Adrenal gland (tissue), 12 donors: ENCODE results near the gene IFITM2. TPM values are rescaled to one million over a fixed set of nuclear protein-coding genes. Genes with fewer than 3 reads are reported as not detected.

Experiments used
- DNase-seq, 7 donors: peaks; one replicate each; pipeline ENCODE4 v3.0.0-alpha.2; 2019 to 2020
- H3K27ac ChIP-seq, 5 donors: fragments of 200-600 bp; sonication (generic) in 4 of 5; 1 replicate in 3 of 5; 2 replicates in 2 of 5; pipeline versions ENCODE4 v1.5.1 to v1.8.0; 2016 to 2020; ENCODE audit warnings: mild to moderate bottlenecking in 1 of 5
- H3K27me3 ChIP-seq: fragments of 200-600 bp; 2 replicates; pipeline ENCODE4 v1.8.0; 2021
- H3K36me3 ChIP-seq, 2 donors: fragments of 200-600 bp; replicated peaks in 1 of 2; 1 replicate in 1 of 2; 2 replicates in 1 of 2; pipeline versions ENCODE4 v1.5.1 to v1.8.0; 2018 to 2022
- H3K4me1 ChIP-seq, 2 donors: fragments of 200-600 bp; replicated peaks in 1 of 2; 1 replicate in 1 of 2; 2 replicates in 1 of 2; pipeline versions ENCODE4 v1.5.1 to v1.8.0; 2018 to 2021
- H3K4me3 ChIP-seq, 4 donors: fragments of 200-600 bp; sonication (generic) in 3 of 4; one replicate each; pipeline ENCODE4 v1.5.1; 2016 to 2018
- H3K9me3 ChIP-seq, 3 donors: fragments of 200-600 bp; sonication (generic) in 1 of 3; replicated peaks in 1 of 3; 1 replicate in 2 of 3; 2 replicates in 1 of 3; pipeline versions ENCODE4 v1.5.1 to v1.8.0; 2016 to 2021
- CTCF ChIP-seq, 6 experiments: fragments of 450-650 bp in 4 of 6; fragments of 200-600 bp in 2 of 6; sonication (generic) in 1 of 6; IDR thresholded peaks; 1 replicate in 5 of 6; 2 replicates in 1 of 6; pipeline versions ENCODE4 v1.5.1 to v1.8.0; 2016 to 2021; ENCODE audit warnings: antibody characterized with exemption in 6 of 6, mild to moderate bottlenecking in 2 of 6, moderate library complexity in 1 of 6
- POLR2A ChIP-seq, 2 donors: fragments of 450-650 bp; IDR thresholded peaks; one replicate each; pipeline ENCODE4 v1.6.1; 2017; ENCODE audit warnings: antibody characterized with exemption in 2 of 2, mild to moderate bottlenecking in 2 of 2, moderate library complexity in 1 of 2
- WGBS, 4 donors: extraction: QIAGEN DNeasy Blood & Tissue Kit in 2 of 4; methylation state at CpG; one replicate each; pipeline versions ENCODE4 v1.1.5 to v1.1.7; 2013 to 2017; 5-methylcytosine and 5-hydroxymethylcytosine counted together
- intact Hi-C, 2 donors: fragments of 100-400 bp; cut with DNase I; formaldehyde crosslinking; loops; one replicate each; pipeline versions ENCODE4 v1.14.1 to v1.15.0; 2022 to 2023
- polyA plus RNA-seq, 3 donors: library from polyadenylated mRNA; stranded (reverse); fragments of 200-250 nt in 2 of 3; fragments of 350-450 nt in 1 of 3; fragmentation: Illumina TruSeq in 1 of 3; extraction: RNeasy Lipid Tissue Mini Kit (QIAGEN cat#74804) in 1 of 3; gene quantifications; one replicate each; pipeline ENCODE4 v1.2.3, GENCODE V29; 2013 to 2014
- total RNA-seq, 9 donors: library from RNA; depleted of rRNA in 4 of 9; stranded (reverse); fragments of >200 nt in 4 of 9; fragments of 120-200 nt in 1 of 9; fragmentation: NEBNext Ultra II Directional in 1 of 9; extraction: Animal tissue kit (Norgen Biotek cat#: 25700) in 1 of 9; gene quantifications; one replicate each; pipeline versions ENCODE4 v1.1.0 to v1.2.4, GENCODE V29; 2013 to 2023
- donor health status: healthy with polysubstance abuse.
- donor health status: Bipolar disorder and iron deficiency.
- donor health status: DM: yes; HTN: yes; CAD: no.
- donor health status: DM: no; HTN: no; CAD: no.
- donor health status: DM: no; HTN: no; CAD: no.
- donor health status: DM: yes; HTN: yes; CAD: no.

The IFITM2 gene
- total and polyA plus RNA-seq, 12 donors = 30.7 to 835 (median 235) TPM

GRCh38 chr11:355581-356458 lies 48.2 kb downstream of the IFITM2 start:
- H3K4me3 ChIP-seq = peak overlapping the region in 2 of 4 donors; percentile 26 to 52
- H3K4me1 ChIP-seq = peaks cover 9 to 13% of the 10 kb centered on the region in 2 donors
- no peaks in the 10 kb centered on the region for H3K9me3 ChIP-seq
- 5 to 25% (median 9%) methylated on average over 12 to 74 of the region's 76 CpGs for WGBS, 4 donors
- TF ChIP-seq CTCF (IDR thresholded peaks at IDR 0.05) (no peak), POLR2A (IDR thresholded peaks at IDR 0.05) (peak; percentile 31 to 44)
- no peaks in the 10 kb centered on the region for H3K36me3 ChIP-seq
- peak overlapping the region; percentile 86 to 100 (median 92) for H3K27ac ChIP-seq
- peak; percentile 87 to 96 (median 91) for DNase-seq
- intact Hi-C loops = loop anchor here in 1 of 2 donors (5.0 kb wide), 1 partner anchor 49 kb away; the partner anchor contains the start of gene IFITM2
- no peaks in the 10 kb centered on the region for H3K27me3 ChIP-seq

- Histone ChIP-seq H3K27ac (no peak overlapping the region), H3K4me1 (peaks cover 9 to 13% of the 10 kb centered on the region in 2 donors), H3K27me3 (no peaks in the 10 kb centered on the region), H3K9me3 (no peaks in the 10 kb centered on the region), H3K4me3 (no peak overlapping the region), H3K36me3 (no peaks in the 10 kb centered on the region)
- no peak for TF ChIP-seq POLR2A (IDR thresholded peaks at IDR 0.05)
- TF ChIP-seq CTCF (IDR thresholded peaks at IDR 0.05) = no peak
- WGBS, 4 donors = 72 to 78% (median 75%) methylated on average over 6 of the region's 6 CpGs
- no peak for DNase-seq
- intact Hi-C loops = loop anchor here in 1 of 2 donors (5.0 kb wide), 1 partner anchor 49 kb away; the partner anchor contains the start of gene IFITM2
These were observed 49.0 kb downstream of the IFITM2 start for GRCh38 chr11:356610-357009.

- no peaks in the 10 kb centered on the region for H3K36me3 ChIP-seq
- no peak overlapping the region for H3K27ac ChIP-seq
- no peak for DNase-seq
- no peaks in the 10 kb centered on the region for H3K9me3 ChIP-seq
- H3K27me3 ChIP-seq = no peaks in the 10 kb centered on the region
- intact Hi-C loops = loop anchor here in 1 of 2 donors (5.0 kb wide), 1 partner anchor 50 kb away; the partner anchor contains the start of gene IFITM2
- TF ChIP-seq POLR2A (IDR thresholded peaks at IDR 0.05) = no peak
- no peak for TF ChIP-seq CTCF (IDR thresholded peaks at IDR 0.05)
- peaks cover 9 to 12% of the 10 kb centered on the region in 2 donors for H3K4me1 ChIP-seq
- no peak overlapping the region for H3K4me3 ChIP-seq
- 91 to 96% (median 94%) methylated on average over 4 of the region's 4 CpGs for WGBS, 4 donors
These were observed 50.0 kb downstream of the IFITM2 start for GRCh38 chr11:357582-357981.

- Histone ChIP-seq H3K27me3 (no peaks in the 10 kb centered on the region), H3K36me3 (no peaks in the 10 kb centered on the region), H3K4me3 (no peak overlapping the region), H3K9me3 (no peaks in the 10 kb centered on the region), H3K4me1 (peaks cover 6 to 9% of the 10 kb centered on the region in 2 donors), H3K27ac (no peak overlapping the region)
- WGBS, 4 donors = 41 to 67% (median 63%) methylated on average over 31 to 34 of the region's 34 CpGs
- no peak for TF ChIP-seq CTCF (IDR thresholded peaks at IDR 0.05)
- no peak for TF ChIP-seq POLR2A (IDR thresholded peaks at IDR 0.05)
- peak in 1 of 7 donors; percentile 3 for DNase-seq
- intact Hi-C loops = loop anchor here in 1 of 2 donors (5.0 kb wide), 1 partner anchor 51 kb away; the partner anchor contains the start of gene IFITM2
These were observed 50.6 kb downstream of the IFITM2 start for GRCh38 chr11:358129-358800.
